Kidney (tissue), 11 donors: ENCODE results near the gene SRGAP2C. TPM values are rescaled to one million over a fixed set of nuclear protein-coding genes. Genes with fewer than 3 reads are reported as not detected.
"Not testable (repeated sequence)": the region's sequence is repeated elsewhere in the genome, so short reads cannot be mapped to it uniquely, and the experiment has no call there.

ENCODE experiments used
- DNase-seq, 5 donors: peaks; one replicate each; pipeline ENCODE4 v3.0.0-alpha.2; 2013 to 2020
- FAIRE-seq: peaks from 2 replicates; lab custom pipeline; 2012; peaks lifted over from hg19 to GRCh38; lab: Jason Lieb, UNC
- H3K27ac ChIP-seq, 2 donors: one replicate each; pipeline ENCODE4 v1.7.0; 2013; ENCODE audit warnings: low read depth in 2 of 2, low read length in 2 of 2, inconsistent platforms in 1 of 2
- H3K27me3 ChIP-seq: one replicate; pipeline ENCODE4 v1.7.1; 2013; ENCODE audit warnings: low read length, inconsistent platforms; ENCODE audit not compliant: control insufficient read depth, insufficient read depth
- H3K36me3 ChIP-seq, 3 donors: one replicate each; pipeline versions ENCODE4 v1.7.0 to v1.7.1; 2013; ENCODE audit warnings: low read length in 3 of 3, control low read depth in 1 of 3, inconsistent platforms in 1 of 3; ENCODE audit not compliant: insufficient read depth in 3 of 3, control insufficient read depth in 2 of 3
- H3K4me1 ChIP-seq, 3 donors: one replicate each; pipeline versions ENCODE4 v1.7.0 to v1.7.1; 2013; ENCODE audit warnings: low read length in 3 of 3, inconsistent platforms in 1 of 3, low read depth in 1 of 3; ENCODE audit not compliant: control insufficient read depth in 2 of 3, insufficient read depth in 2 of 3
- H3K4me3 ChIP-seq, 3 donors: one replicate each; pipeline versions ENCODE4 v1.7.0 to v1.8.1; 2013; ENCODE audit warnings: low read length in 3 of 3, control low read depth in 1 of 3, inconsistent platforms in 1 of 3
- H3K9ac ChIP-seq, 3 donors: one replicate each; pipeline versions ENCODE4 v1.7.0 to v1.7.1; 2013; ENCODE audit warnings: low read length in 3 of 3, control low read depth in 1 of 3, inconsistent platforms in 1 of 3
- H3K9me3 ChIP-seq, 3 donors: one replicate each; pipeline versions ENCODE4 v1.7.0 to v1.7.1; 2013; ENCODE audit warnings: low read length in 3 of 3, control low read depth in 1 of 3, inconsistent platforms in 1 of 3; ENCODE audit not compliant: control insufficient read depth in 2 of 3, insufficient read depth in 1 of 3
- intact Hi-C: fragments of 100-400 bp; cut with DNase I; formaldehyde crosslinking; loops from one replicate; pipeline ENCODE4 v1.11.1; 2022
- polyA plus RNA-seq: library from polyadenylated mRNA; stranded (reverse); fragments of 350-450 nt; fragmentation: Illumina TruSeq; extraction: RNeasy Lipid Tissue Mini Kit (QIAGEN cat#74804); gene quantifications from one replicate; pipeline ENCODE4 v1.2.3, GENCODE V29; 2014; ENCODE audit warnings: low read depth, low replicate concordance; ENCODE audit not compliant: insufficient read depth
- total RNA-seq: library from RNA; stranded (reverse); fragmentation: NEBNext Ultra II Directional; extraction: Animal tissue kit (Norgen Biotek cat#: 25700); gene quantifications from one replicate; pipeline ENCODE4 v1.2.1, GENCODE V29; 2021
- donor health status: control.
- donor health status: control.
- donor health status: DM: yes; HTN: yes; CAD: no.
- donor health status: Normal renal cell carcinoma (clear cell type).

The SRGAP2C gene
- total and polyA plus RNA-seq, 2 donors from 2014 or later = 6.6 to 29.1 TPM

- DNase-seq, intact Hi-C loops, H3K27ac ChIP-seq, H3K9me3 ChIP-seq, H3K36me3 ChIP-seq, H3K9ac ChIP-seq, H3K4me3 ChIP-seq, H3K4me1 ChIP-seq, FAIRE-seq, H3K27me3 ChIP-seq: not testable (repeated sequence)
Measured at GRCh38 chr1:121243913-121244312, 59.1 kb downstream of the SRGAP2C start.

- FAIRE-seq, intact Hi-C loops, H3K9ac ChIP-seq, H3K27ac ChIP-seq, H3K9me3 ChIP-seq, H3K4me3 ChIP-seq, H3K36me3 ChIP-seq, DNase-seq, H3K27me3 ChIP-seq, H3K4me1 ChIP-seq: not testable (repeated sequence)
Measured at GRCh38 chr1:121246399-121246798, 61.6 kb downstream of the SRGAP2C start.

GRCh38 chr1:121252656-121253055 is 67.9 kb downstream of the SRGAP2C start:
- intact Hi-C loops = not testable (repeated sequence)

GRCh38 chr1:121254618-121255017 is 69.8 kb downstream of the SRGAP2C start:
- DNase-seq, H3K36me3 ChIP-seq, FAIRE-seq: not testable (repeated sequence)

More at GRCh38 chr1:121252656-121253055, 67.9 kb downstream of the SRGAP2C start:
- not testable (repeated sequence) for H3K27ac ChIP-seq, H3K4me1 ChIP-seq, H3K36me3 ChIP-seq, H3K27me3 ChIP-seq, H3K9me3 ChIP-seq, FAIRE-seq, H3K4me3 ChIP-seq, DNase-seq, H3K9ac ChIP-seq

GRCh38 chr1:121257632-121258031 is 72.9 kb downstream of the SRGAP2C start:
- H3K4me3 ChIP-seq, H3K4me1 ChIP-seq, FAIRE-seq, H3K27ac ChIP-seq, H3K9me3 ChIP-seq, H3K36me3 ChIP-seq, H3K9ac ChIP-seq, DNase-seq, H3K27me3 ChIP-seq, intact Hi-C loops: not testable (repeated sequence)

More at GRCh38 chr1:121254618-121255017, 69.8 kb downstream of the SRGAP2C start:
- H3K4me1 ChIP-seq, H3K9ac ChIP-seq, H3K4me3 ChIP-seq, H3K27ac ChIP-seq, H3K27me3 ChIP-seq, H3K9me3 ChIP-seq, intact Hi-C loops: not testable (repeated sequence)

GRCh38 chr1:121258134-121258533 is 73.4 kb downstream of the SRGAP2C start:
- H3K9ac ChIP-seq, intact Hi-C loops, H3K4me1 ChIP-seq, H3K27me3 ChIP-seq, H3K9me3 ChIP-seq, H3K4me3 ChIP-seq, H3K27ac ChIP-seq, FAIRE-seq, DNase-seq, H3K36me3 ChIP-seq: not testable (repeated sequence)

GRCh38 chr1:121260205-121260604 is 75.4 kb downstream of the SRGAP2C start:
- FAIRE-seq, H3K36me3 ChIP-seq, H3K27me3 ChIP-seq, H3K4me1 ChIP-seq, H3K9me3 ChIP-seq, intact Hi-C loops, DNase-seq, H3K4me3 ChIP-seq, H3K27ac ChIP-seq, H3K9ac ChIP-seq: not testable (repeated sequence)

GRCh38 chr1:121262163-121262562 is 77.4 kb downstream of the SRGAP2C start:
- DNase-seq, H3K9ac ChIP-seq, intact Hi-C loops, H3K27me3 ChIP-seq, H3K27ac ChIP-seq, H3K4me3 ChIP-seq, FAIRE-seq, H3K4me1 ChIP-seq, H3K9me3 ChIP-seq, H3K36me3 ChIP-seq: not testable (repeated sequence)
